HG03469 (cell line): Measurements from ENCODE around the gene SCFD2.
"Not testable (repeated sequence)": the region's sequence is repeated elsewhere in the genome, so short reads cannot be mapped to it uniquely, and the experiment has no call there.

Experiments
- ATAC-seq: cut with Tn5 transposase; IDR thresholded peaks from one replicate; pipeline ENCODE4 v1.9.1; 2021; ENCODE audit warnings: mild to moderate bottlenecking, moderate library complexity, moderate number of reproducible peaks; ENCODE audit not compliant: unreplicated experiment

The SCFD2 gene

GRCh38 chr4:53365486-53366300, at the start of gene SCFD2:
Gene SCFD2, minus strand, starts transcription at chr4:53366061.
- peak; percentile 91 for ATAC-seq

GRCh38 chr4:53409479-53409878, 43.6 kb upstream of the SCFD2 start:
- ATAC-seq, result not testable (repeated sequence)

GRCh38 chr4:53380221-53380620, 14.4 kb upstream of the SCFD2 start:
- no peak for ATAC-seq

GRCh38 chr4:53378171-53378482, 12.3 kb upstream of the SCFD2 start:
- ATAC-seq, result no peak

- ATAC-seq, result peak; percentile 89
These were observed 11.7 kb upstream of the SCFD2 start, which contains the start of gene FIP1L1 for GRCh38 chr4:53377319-53378170. Gene FIP1L1, plus strand, starts transcription at chr4:53377641. Its CDS starts 198 bp downstream, at chr4:53377839.

GRCh38 chr4:53376900-53377299, 11.0 kb upstream of the SCFD2 start:
- no peak for ATAC-seq

GRCh38 chr4:53374777-53375258, 9.0 kb upstream of the SCFD2 start:
- no peak for ATAC-seq

- no peak for ATAC-seq
These were observed 6.1 kb upstream of the SCFD2 start for GRCh38 chr4:53371843-53372521.

GRCh38 chr4:53371049-53371448, 5.2 kb upstream of the SCFD2 start:
- no peak for ATAC-seq

- no peak for ATAC-seq
These were observed 1.9 kb upstream of the SCFD2 start for GRCh38 chr4:53367721-53368120.

- no peak for ATAC-seq
These were observed 448 bp upstream of the SCFD2 start for GRCh38 chr4:53366301-53366716.

GRCh38 chr4:53365121-53365485, 758 bp downstream of the SCFD2 start:
- ATAC-seq, result no peak

- no peak for ATAC-seq
These were observed 1.2 kb downstream of the SCFD2 start for GRCh38 chr4:53364624-53365023.

GRCh38 chr4:53362093-53362492, 3.8 kb downstream of the SCFD2 start:
- ATAC-seq, result no peak

GRCh38 chr4:53361451-53361850, 4.4 kb downstream of the SCFD2 start:
- ATAC-seq, result no peak

- ATAC-seq, result no peak
These were observed 9.8 kb downstream of the SCFD2 start for GRCh38 chr4:53355930-53356521.

- ATAC-seq, result no peak
These were observed 11.7 kb downstream of the SCFD2 start for GRCh38 chr4:53354012-53354722.

- ATAC-seq, result no peak
These were observed 16.8 kb downstream of the SCFD2 start for GRCh38 chr4:53349091-53349491.

- no peak for ATAC-seq
These were observed 17.8 kb downstream of the SCFD2 start for GRCh38 chr4:53348046-53348445.
